Activated naive CD4-positive, alpha-beta T cell treated with anti-CD3 and anti-CD28 coated beads, Interleukin-2, amount 50 U/mL, for 72 hours (primary cell): ENCODE data around the gene L3HYPDH. TPM values are rescaled to one million over a fixed set of nuclear protein-coding genes. Genes with fewer than 3 reads are reported as not detected.

ENCODE experiments used
- total RNA-seq, 2 donors: library from RNA; stranded (reverse); gene quantifications; one replicate each; pipeline ENCODE4 v1.2.3, GENCODE V29; 2022

The L3HYPDH gene
- total RNA-seq, 2 donors from 2014 or later = 6.4 to 16.2 TPM

Other genes with a start within 250 kb of the L3HYPDH start
- gene GPR135, start 19.0 kb downstream of the L3HYPDH start, total RNA-seq = 1 to 10 TPM; 1.6 to 2.1 TPM
- 10 to 100 TPM; 23.5 to 25.0 TPM for gene JKAMP, start 109 bp upstream of the L3HYPDH start, total RNA-seq
- gene CCDC175, start 92.4 kb upstream of the L3HYPDH start, total RNA-seq = not detected